Measurements from ENCODE around the gene ZNF563.
"Not testable (repeated sequence)": the region's sequence is repeated elsewhere in the genome, so short reads cannot be mapped to it uniquely, and the experiment has no call there.

Gene ZNF563

GRCh38 chr19:12333162-12334159 lies at the start of gene ZNF563:
Gene ZNF563 (minus strand): TSS chr19:12333633. CDS start chr19:12333482, 151 bp downstream.
- peak; percentile 77 for DNase-seq

- no peak for DNase-seq
Measured at GRCh38 chr19:12380444-12380737, 47.0 kb upstream of the ZNF563 start.

- DNase-seq: no peak
Measured at GRCh38 chr19:12379732-12380443, 46.5 kb upstream of the ZNF563 start.

- DNase-seq: no peak
Measured at GRCh38 chr19:12374026-12374425, 40.6 kb upstream of the ZNF563 start.

GRCh38 chr19:12365236-12366162 lies 32.1 kb upstream of the ZNF563 start, which contains the start of gene ZNF442:
Gene ZNF442 (minus strand): TSS chr19:12365683. CDS start chr19:12363631, 2,052 bp downstream.
- DNase-seq: peak; percentile 77

- DNase-seq: no peak
Measured at GRCh38 chr19:12364391-12365235, 31.2 kb upstream of the ZNF563 start.

- DNase-seq: not testable (repeated sequence)
Measured at GRCh38 chr19:12362236-12362635, 28.8 kb upstream of the ZNF563 start.

- DNase-seq: no peak
Measured at GRCh38 chr19:12353375-12353774, 19.9 kb upstream of the ZNF563 start.

- no peak for DNase-seq
Measured at GRCh38 chr19:12350890-12351197, 17.4 kb upstream of the ZNF563 start.

- DNase-seq: no peak
Measured at GRCh38 chr19:12350185-12350889, 16.9 kb upstream of the ZNF563 start.

GRCh38 chr19:12346896-12347295 lies 13.5 kb upstream of the ZNF563 start:
- DNase-seq: no peak

GRCh38 chr19:12345197-12345596 lies 11.8 kb upstream of the ZNF563 start:
- no peak for DNase-seq

- no peak for DNase-seq
Measured at GRCh38 chr19:12331211-12331941, 2.1 kb downstream of the ZNF563 start.

- DNase-seq: no peak
Measured at GRCh38 chr19:12330340-12330739, 3.1 kb downstream of the ZNF563 start.

GRCh38 chr19:12325690-12326089 lies 7.7 kb downstream of the ZNF563 start:
- DNase-seq: no peak

GRCh38 chr19:12318782-12319413 lies 14.5 kb downstream of the ZNF563 start:
- no peak for DNase-seq

- DNase-seq: no peak
Measured at GRCh38 chr19:12314553-12314952, 18.9 kb downstream of the ZNF563 start.

GRCh38 chr19:12308891-12309290 lies 24.5 kb downstream of the ZNF563 start:
- DNase-seq: not testable (repeated sequence)

- no peak for DNase-seq
Measured at GRCh38 chr19:12295191-12295590, 38.2 kb downstream of the ZNF563 start.
